ENCODE measurements around the gene CIDEB.

GRCh38 chr14:24342889-24343288 is 35.1 kb upstream of the CIDEB start:
- TF ChIP-seq GATA2 (IDR thresholded peaks at IDR 0.05; ENCODE audit: low read depth, low read length): no peak
- no peak for TF ChIP-seq GATA3 (IDR thresholded peaks at IDR 0.05; ENCODE audit: low read depth, low read length)
